NK-92 (cell line): ENCODE data around the gene NPB.
"Not testable (repeated sequence)": the region's sequence is repeated elsewhere in the genome, so short reads cannot be mapped to it uniquely, and the experiment has no call there.

ENCODE experiments used
- DNase-seq: peaks from one replicate; lab custom pipeline; 2025; ENCODE audit not compliant: unreplicated experiment; lab: John Stamatoyannopoulos, UW

Gene NPB

GRCh38 chr17:81911277-81911961 is 9.4 kb downstream of the NPB start, which contains the start of gene PCYT2:
Gene PCYT2 (minus strand): TSS chr17:81911399. CDS start chr17:81911355, 44 bp downstream.
- DNase-seq = peak; percentile 58

GRCh38 chr17:81911969-81912368 is 9.9 kb downstream of the NPB start:
- no peak for DNase-seq

GRCh38 chr17:81912441-81913309 is 10.6 kb downstream of the NPB start:
- DNase-seq = no peak

GRCh38 chr17:81913394-81914102 is 11.5 kb downstream of the NPB start:
- no peak for DNase-seq

- DNase-seq = no peak
Observed at GRCh38 chr17:81914103-81914850, 12.2 kb downstream of the NPB start.

GRCh38 chr17:81915331-81915730 is 13.3 kb downstream of the NPB start:
- DNase-seq = no peak

GRCh38 chr17:81916234-81917001 is 14.4 kb downstream of the NPB start:
- no peak for DNase-seq

GRCh38 chr17:81917565-81918332 is 15.7 kb downstream of the NPB start, which contains the start of gene SIRT7:
Gene SIRT7 (minus strand): TSS chr17:81918176. CDS start chr17:81918131, 45 bp downstream.
- peak; percentile 31 for DNase-seq

- not testable (repeated sequence) for DNase-seq
Observed at GRCh38 chr17:81918333-81918669, 16.3 kb downstream of the NPB start.

GRCh38 chr17:81918832-81919545 is 17.0 kb downstream of the NPB start:
- no peak for DNase-seq

- DNase-seq = no peak
Observed at GRCh38 chr17:81920612-81921536, 18.8 kb downstream of the NPB start.

GRCh38 chr17:81921537-81921862 is 19.5 kb downstream of the NPB start:
- DNase-seq = no peak

GRCh38 chr17:81921996-81922565 is 20.0 kb downstream of the NPB start:
- no peak for DNase-seq

GRCh38 chr17:81922566-81923301 is 20.7 kb downstream of the NPB start:
- DNase-seq = no peak

GRCh38 chr17:81923302-81924260 is 21.5 kb downstream of the NPB start:
- DNase-seq = no peak
